HEK293 (cell line): ENCODE results near the gene EIF3F.

ENCODE experiments used
- CTCF ChIA-PET: fragments of 350-600 bp; formaldehyde crosslinking; extraction: SDS; loops from one replicate; lab custom pipeline; 2021; ENCODE audit warnings: antibody characterized with exemption; lab: Yijun Ruan, JAX
- POLR2A ChIA-PET: fragments of 300-600 bp; formaldehyde crosslinking; extraction: SDS; loops from one replicate; lab custom pipeline; 2020; ENCODE audit warnings: antibody characterized with exemption, inconsistent platforms; lab: Yijun Ruan, JAX
- H3K27ac ChIP-seq: fragments of 200-500 bp; sonication (Bioruptor generic); 2 replicates; pipeline ENCODE4 v1.5.1; 2014; ENCODE audit warnings: low read depth, low read length, control low read depth, inconsistent platforms; ENCODE audit errors: extremely low read depth
- H3K36me3 ChIP-seq, 2 experiments: fragments of 200-500 bp in 1 of 2; sonication (Bioruptor generic) in 1 of 2; 1 replicate in 1 of 2; 2 replicates in 1 of 2; pipeline ENCODE4 v1.5.1; 2014 to 2017; ENCODE audit warnings: inconsistent platforms in 2 of 2, low read length in 2 of 2; ENCODE audit not compliant: control insufficient read depth in 2 of 2, insufficient read depth in 1 of 2
- H3K4me1 ChIP-seq: fragments of 200-500 bp; sonication (Bioruptor generic); 2 replicates; pipeline ENCODE4 v1.5.1; 2014; ENCODE audit warnings: mild to moderate bottlenecking, low read length, inconsistent platforms; ENCODE audit not compliant: control insufficient read depth, insufficient read depth
- H3K4me3 ChIP-seq: 2 replicates; pipeline ENCODE4 v1.5.1; 2011; ENCODE audit warnings: low read depth, mild to moderate bottlenecking, control low read depth, low read length, moderate library complexity
- H3K9me3 ChIP-seq: fragments of 200-500 bp; sonication (Bioruptor generic); 2 replicates; pipeline ENCODE4 v1.5.1; 2014; ENCODE audit warnings: low read depth, low read length, inconsistent platforms; ENCODE audit not compliant: control insufficient read depth, insufficient read depth
- BCL11B ChIP-seq: fragments of 450-650 bp; formaldehyde crosslinking; IDR thresholded peaks from 2 replicates; pipeline ENCODE4 v1.5.1; 2016; ENCODE audit warnings: low read depth, missing biosample characterization, missing genetic modification characterization
- EGR2 ChIP-seq: fragments of 450-650 bp; formaldehyde crosslinking; IDR thresholded peaks from 2 replicates; pipeline ENCODE4 v1.5.1; 2016; ENCODE audit warnings: low read depth, missing biosample characterization, missing genetic modification characterization
- KLF7 ChIP-seq: fragments of 450-650 bp; formaldehyde crosslinking; IDR thresholded peaks from 2 replicates; pipeline ENCODE4 v1.5.1; 2016; ENCODE audit warnings: missing biosample characterization, missing genetic modification characterization, borderline replicate concordance
- REPIN1 ChIP-seq: fragments of 450-650 bp; formaldehyde crosslinking; IDR thresholded peaks from 2 replicates; pipeline ENCODE4 v1.5.1; 2017; ENCODE audit warnings: missing biosample characterization, missing genetic modification characterization, low read depth
- SALL2 ChIP-seq: fragments of 450-650 bp; formaldehyde crosslinking; IDR thresholded peaks from 2 replicates; pipeline ENCODE4 v1.5.0; 2017; ENCODE audit warnings: missing biosample characterization, mild to moderate bottlenecking, missing genetic modification characterization, borderline replicate concordance
- SP7 ChIP-seq: fragments of 450-650 bp; formaldehyde crosslinking; IDR thresholded peaks from 2 replicates; pipeline ENCODE4 v1.5.1; 2016; ENCODE audit warnings: missing biosample characterization, missing genetic modification characterization
- ZBTB17 ChIP-seq: fragments of 450-650 bp; formaldehyde crosslinking; IDR thresholded peaks from 2 replicates; pipeline ENCODE4 v1.5.1; 2016; ENCODE audit warnings: missing biosample characterization, missing genetic modification characterization
- ZNF114 ChIP-seq: fragments of 450-650 bp; formaldehyde crosslinking; IDR thresholded peaks from 2 replicates; pipeline ENCODE4 v1.5.0; 2017; ENCODE audit warnings: missing biosample characterization, missing genetic modification characterization
- ZNF133 ChIP-seq: fragments of 450-650 bp; formaldehyde crosslinking; IDR thresholded peaks from 2 replicates; pipeline ENCODE4 v1.5.1; 2016; ENCODE audit warnings: missing biosample characterization, missing genetic modification characterization
- ZNF221 ChIP-seq: fragments of 450-650 bp; formaldehyde crosslinking; IDR thresholded peaks from 2 replicates; pipeline ENCODE4 v1.5.1; 2017; ENCODE audit warnings: missing biosample characterization, missing genetic modification characterization, borderline replicate concordance
- ZNF324 ChIP-seq: fragments of 450-650 bp; formaldehyde crosslinking; IDR thresholded peaks from 2 replicates; pipeline ENCODE4 v1.5.1; 2016; ENCODE audit warnings: missing biosample characterization, missing genetic modification characterization
- ZNF404 ChIP-seq: fragments of 450-650 bp; formaldehyde crosslinking; IDR thresholded peaks from 2 replicates; pipeline ENCODE4 v1.5.1; 2017; ENCODE audit warnings: missing biosample characterization, missing genetic modification characterization
- ZNF416 ChIP-seq: fragments of 450-650 bp; formaldehyde crosslinking; IDR thresholded peaks from 2 replicates; pipeline ENCODE4 v1.5.1; 2016; ENCODE audit warnings: missing biosample characterization, missing genetic modification characterization
- ZNF473 ChIP-seq: fragments of 450-650 bp; formaldehyde crosslinking; IDR thresholded peaks from 2 replicates; pipeline ENCODE4 v1.5.1; 2017; ENCODE audit warnings: missing biosample characterization, missing genetic modification characterization
- ZNF530 ChIP-seq: fragments of 450-650 bp; formaldehyde crosslinking; IDR thresholded peaks from 2 replicates; pipeline ENCODE4 v1.5.1; 2016; ENCODE audit warnings: low read depth, missing biosample characterization, missing genetic modification characterization
- ZNF558 ChIP-seq: fragments of 450-650 bp; formaldehyde crosslinking; IDR thresholded peaks from 2 replicates; pipeline ENCODE4 v1.5.1; 2016; ENCODE audit warnings: missing biosample characterization, missing genetic modification characterization
- ZNF623 ChIP-seq: fragments of 450-650 bp; formaldehyde crosslinking; IDR thresholded peaks from 2 replicates; pipeline ENCODE4 v1.5.1; 2016; ENCODE audit warnings: missing biosample characterization, missing genetic modification characterization
- ZNF664 ChIP-seq: fragments of 450-650 bp; formaldehyde crosslinking; IDR thresholded peaks from 2 replicates; pipeline ENCODE4 v1.5.1; 2016; ENCODE audit warnings: missing biosample characterization, missing genetic modification characterization
- ZNF701 ChIP-seq: fragments of 450-650 bp; formaldehyde crosslinking; IDR thresholded peaks from 2 replicates; pipeline ENCODE4 v1.5.1; 2016; ENCODE audit warnings: missing biosample characterization, missing genetic modification characterization
- ZSCAN16 ChIP-seq: fragments of 450-650 bp; formaldehyde crosslinking; IDR thresholded peaks from 2 replicates; pipeline ENCODE4 v1.5.1; 2016; ENCODE audit warnings: missing biosample characterization, missing genetic modification characterization
- TF ChIP-seq, protein P1 (sequence below): fragments of 450-650 bp; formaldehyde crosslinking; IDR thresholded peaks from 2 replicates; pipeline ENCODE4 v1.5.1; 2016; ENCODE audit warnings: missing biosample characterization, missing genetic modification characterization

The EIF3F gene

DNA sequence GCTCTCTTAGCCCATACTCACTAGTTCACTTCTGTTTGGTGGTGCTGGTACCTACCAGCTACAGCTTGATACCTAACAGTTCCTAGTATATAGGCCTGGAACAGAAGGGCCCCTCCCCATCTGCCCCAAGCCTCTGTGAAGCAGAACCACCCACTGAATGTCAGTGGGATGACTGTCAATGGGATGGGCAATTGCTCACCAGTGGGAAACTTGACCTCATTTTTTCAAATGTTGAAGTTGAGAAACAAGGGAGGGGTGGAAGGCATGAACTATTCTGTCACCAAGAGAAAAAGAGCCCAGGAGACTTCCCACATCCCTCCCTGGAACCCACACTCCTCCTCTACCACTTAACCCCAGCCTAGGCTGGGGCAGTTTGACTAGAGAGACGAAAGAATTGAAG, 21.8 kb upstream of the EIF3F start, which contains the start of gene NLRP10:
NLRP10 (minus strand) TSS at position 62 of the 400 bp plus-strand sequence. CDS start 1,952 bp downstream, outside the sequence.
- CTCF ChIA-PET: interaction anchor here (0.6 kb wide), 1 partner anchor 201 kb away, joined by 3 read pairs; no protein-coding TSS in a partner anchor

DNA sequence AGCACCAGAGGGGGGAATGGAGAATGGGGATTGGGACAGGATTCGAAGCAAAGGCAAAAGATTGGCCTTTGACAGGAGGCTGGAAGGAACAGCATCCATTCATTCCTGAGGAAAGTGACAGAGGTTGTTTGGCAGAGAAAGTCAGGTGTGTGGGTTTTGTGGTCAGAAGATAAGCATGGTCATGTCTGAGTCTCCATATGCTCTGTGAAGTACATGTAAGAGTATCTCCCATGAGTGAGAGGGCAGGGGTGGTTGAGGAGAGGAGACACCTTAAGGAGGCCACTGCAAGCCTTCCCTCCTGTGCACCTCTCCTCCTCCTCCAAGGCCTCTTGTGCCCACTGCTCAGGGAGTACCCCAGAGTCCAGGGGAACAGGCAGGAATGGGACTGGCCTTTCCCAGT, 20.0 kb upstream of the EIF3F start:
- no peak overlapping the region for H3K27ac ChIP-seq

More for the DNA sequence above, 21.8 kb upstream of the EIF3F start, which contains the start of gene NLRP10:
- Histone ChIP-seq H3K4me1 (no peaks in the 10 kb centered on the region), H3K9me3 (no peaks in the 10 kb centered on the region), H3K27ac (no peak within 1 kb of the TSS), H3K4me3 (no peak within 1 kb of the TSS)
- POLR2A ChIA-PET: no interaction called here
- TF ChIP-seq ZNF530 (tag by site-specific recombination) (no peak), EGR2 (tag by site-specific recombination) (0 out of 2 replicates have a peak, but pooled peaks have one; percentile 29)
- TF ChIP-seq, all 188 proteins: peak for 1
- no peaks in the 10 kb centered on the region for H3K36me3 ChIP-seq

DNA sequence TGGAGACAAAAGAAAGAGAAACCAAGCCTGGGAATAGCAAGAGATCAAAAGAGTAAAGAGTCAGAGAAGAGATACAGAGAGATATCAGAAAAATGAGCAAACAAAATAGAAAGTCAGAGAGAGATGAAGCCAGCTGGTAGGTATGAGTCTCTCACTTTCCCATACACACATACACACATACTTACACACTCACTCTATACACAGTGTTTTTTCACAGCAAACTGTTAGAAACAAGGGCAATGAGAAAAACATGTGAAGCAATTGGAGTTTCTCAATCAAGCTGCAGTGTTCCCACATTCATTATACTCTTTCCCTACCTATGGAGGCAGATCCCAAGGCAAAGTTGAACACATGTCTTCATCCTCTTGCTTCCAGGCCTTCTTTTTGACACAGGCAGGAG, 19.3 kb upstream of the EIF3F start:
- no peak overlapping the region for H3K4me3 ChIP-seq
- no peaks in the 10 kb centered on the region for H3K4me1 ChIP-seq
- no peak overlapping the region for H3K27ac ChIP-seq
- CTCF ChIA-PET: interaction anchor here (2.2 kb wide), 1 partner anchor 19 kb away, joined by 8 read pairs; the partner anchor contains the start of gene EIF3F
- H3K9me3 ChIP-seq: no peaks in the 10 kb centered on the region
- TF ChIP-seq ZNF623 (tag by site-specific recombination): no peak
- no peak for TF ChIP-seq ZNF473
- TF ChIP-seq ZNF664 (tag by site-specific recombination): no peak
- no peak for TF ChIP-seq ZBTB17 (tag by site-specific recombination)
- TF ChIP-seq ZSCAN16 (tag by site-specific recombination): no peak
- TF ChIP-seq ZNF133 (tag by site-specific recombination): no peak
- TF ChIP-seq REPIN1 (tag by site-specific recombination): no peak
- no peak for TF ChIP-seq ZNF404
- TF ChIP-seq, protein P1, sequence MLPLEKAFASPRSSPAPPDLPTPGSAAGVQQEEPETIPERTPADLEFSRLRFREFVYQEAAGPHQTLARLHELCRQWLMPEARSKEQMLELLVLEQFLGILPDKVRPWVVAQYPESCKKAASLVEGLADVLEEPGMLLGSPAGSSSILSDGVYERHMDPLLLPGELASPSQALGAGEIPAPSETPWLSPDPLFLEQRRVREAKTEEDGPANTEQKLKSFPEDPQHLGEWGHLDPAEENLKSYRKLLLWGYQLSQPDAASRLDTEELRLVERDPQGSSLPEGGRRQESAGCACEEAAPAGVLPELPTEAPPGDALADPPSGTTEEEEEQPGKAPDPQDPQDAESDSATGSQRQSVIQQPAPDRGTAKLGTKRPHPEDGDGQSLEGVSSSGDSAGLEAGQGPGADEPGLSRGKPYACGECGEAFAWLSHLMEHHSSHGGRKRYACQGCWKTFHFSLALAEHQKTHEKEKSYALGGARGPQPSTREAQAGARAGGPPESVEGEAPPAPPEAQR (tag by site-specific recombination): no peak
- TF ChIP-seq ZNF701 (tag by site-specific recombination): no peak
- no peak for TF ChIP-seq ZNF114 (tag by site-specific recombination)
- TF ChIP-seq SP7 (tag by site-specific recombination): no peak
- no peak for TF ChIP-seq KLF7
- no peak for TF ChIP-seq ZNF558 (tag by site-specific recombination)
- no peak for TF ChIP-seq ZNF324 (tag by site-specific recombination)
- no peak for TF ChIP-seq SALL2
- TF ChIP-seq BCL11B (tag by site-specific recombination): no peak
- no peak for TF ChIP-seq ZNF221 (tag by site-specific recombination)
- no peak for TF ChIP-seq EGR2 (tag by site-specific recombination)
- POLR2A ChIA-PET: interaction anchor here (1.3 kb wide), 1 partner anchor 19 kb away, joined by 3 read pairs; the partner anchor contains the start of gene EIF3F
- no peaks in the 10 kb centered on the region for H3K36me3 ChIP-seq

More for the DNA sequence above, 20.0 kb upstream of the EIF3F start:
- CTCF ChIA-PET: no interaction called here
- no peaks in the 10 kb centered on the region for H3K4me1 ChIP-seq
- no peaks in the 10 kb centered on the region for H3K36me3 ChIP-seq
- POLR2A ChIA-PET: no interaction called here
- no peaks in the 10 kb centered on the region for H3K9me3 ChIP-seq
- H3K4me3 ChIP-seq: no peak overlapping the region
- no peak for TF ChIP-seq ZNF416 (tag by site-specific recombination)
